Measurements from ENCODE around the gene SCIMP.
"Not testable (repeated sequence)": the region's sequence is repeated elsewhere in the genome, so short reads cannot be mapped to it uniquely, and the experiment has no call there.

The SCIMP gene

DNA sequence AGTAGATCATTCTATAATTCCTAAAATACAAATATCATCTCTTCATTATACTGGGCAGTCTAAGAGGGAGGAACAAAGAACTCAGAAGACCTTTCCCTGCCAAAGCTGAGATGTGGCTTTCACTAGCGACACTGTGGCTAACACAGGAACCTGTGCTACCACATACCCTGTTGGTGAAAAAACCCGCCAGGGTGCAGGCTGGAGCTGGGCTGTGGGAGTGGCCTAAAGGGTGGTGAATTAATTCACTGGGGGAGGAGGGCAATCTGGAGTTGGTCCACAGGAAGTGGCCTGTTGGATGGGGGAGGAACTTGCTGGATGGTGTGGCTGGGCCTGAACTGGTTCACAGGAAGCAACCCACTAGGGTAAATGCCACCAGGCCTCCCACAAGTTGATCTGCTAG, 50.4 kb downstream of the SCIMP start:
- DNase-seq (ENCODE audit: low spot score), result no peak

DNA sequence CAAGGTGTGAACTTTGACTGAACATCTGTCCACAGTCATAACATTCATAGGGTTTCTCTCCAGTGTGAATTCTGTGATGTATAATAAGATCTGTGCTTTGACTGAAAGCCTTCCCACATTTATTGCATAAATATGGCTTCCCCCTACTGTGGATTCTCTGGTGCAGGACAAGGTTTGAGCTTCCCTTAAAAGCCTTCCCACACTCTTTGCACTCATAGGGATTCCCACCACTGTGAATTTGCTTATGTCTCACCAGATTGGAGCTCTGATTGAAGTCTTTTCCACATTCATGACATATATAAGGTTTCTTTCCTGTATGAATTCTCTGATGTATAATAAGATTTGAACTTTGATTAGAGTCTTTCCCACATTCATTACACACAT, 51.3 kb downstream of the SCIMP start:
- DNase-seq (ENCODE audit: low spot score), result no peak

DNA sequence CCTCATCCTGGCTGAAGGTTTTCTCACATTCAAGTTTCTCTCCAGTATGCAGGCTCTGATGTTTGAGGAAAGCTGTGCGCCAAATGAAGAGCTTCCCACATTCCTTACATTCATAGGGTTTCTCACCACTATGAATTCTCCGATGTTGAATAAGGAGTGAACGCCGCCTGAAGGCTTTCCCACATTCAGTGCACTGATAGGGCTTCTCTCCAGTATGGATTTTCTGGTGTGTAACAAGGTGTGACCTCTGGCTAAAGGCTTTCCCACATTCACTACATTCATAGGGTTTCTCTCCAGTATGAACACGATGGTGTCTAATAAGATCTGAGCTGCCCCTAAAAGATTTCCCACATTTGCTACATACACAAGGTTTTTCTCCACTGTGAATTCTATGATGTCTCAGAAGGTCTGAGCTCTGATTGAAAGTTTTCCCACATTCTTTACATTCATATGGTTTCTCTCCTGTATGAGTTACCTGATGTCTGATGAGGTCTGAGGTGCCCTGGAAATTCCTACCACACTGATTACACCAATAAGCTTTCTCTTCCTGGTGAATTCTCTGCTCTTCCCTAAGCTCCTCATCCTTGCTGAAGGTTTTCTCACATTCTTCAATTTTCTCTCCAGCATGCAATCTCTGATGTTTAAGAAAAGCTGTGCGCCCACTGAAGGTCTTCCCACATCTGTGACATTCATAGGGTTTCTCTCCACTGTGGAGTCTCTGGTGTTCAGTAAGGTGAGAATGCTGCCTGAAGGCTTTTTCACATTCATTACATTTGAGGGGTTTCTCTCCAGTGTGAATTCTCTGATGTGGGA, 51.9 kb downstream of the SCIMP start:
- DNase-seq (ENCODE audit: low spot score), result no peak

DNA sequence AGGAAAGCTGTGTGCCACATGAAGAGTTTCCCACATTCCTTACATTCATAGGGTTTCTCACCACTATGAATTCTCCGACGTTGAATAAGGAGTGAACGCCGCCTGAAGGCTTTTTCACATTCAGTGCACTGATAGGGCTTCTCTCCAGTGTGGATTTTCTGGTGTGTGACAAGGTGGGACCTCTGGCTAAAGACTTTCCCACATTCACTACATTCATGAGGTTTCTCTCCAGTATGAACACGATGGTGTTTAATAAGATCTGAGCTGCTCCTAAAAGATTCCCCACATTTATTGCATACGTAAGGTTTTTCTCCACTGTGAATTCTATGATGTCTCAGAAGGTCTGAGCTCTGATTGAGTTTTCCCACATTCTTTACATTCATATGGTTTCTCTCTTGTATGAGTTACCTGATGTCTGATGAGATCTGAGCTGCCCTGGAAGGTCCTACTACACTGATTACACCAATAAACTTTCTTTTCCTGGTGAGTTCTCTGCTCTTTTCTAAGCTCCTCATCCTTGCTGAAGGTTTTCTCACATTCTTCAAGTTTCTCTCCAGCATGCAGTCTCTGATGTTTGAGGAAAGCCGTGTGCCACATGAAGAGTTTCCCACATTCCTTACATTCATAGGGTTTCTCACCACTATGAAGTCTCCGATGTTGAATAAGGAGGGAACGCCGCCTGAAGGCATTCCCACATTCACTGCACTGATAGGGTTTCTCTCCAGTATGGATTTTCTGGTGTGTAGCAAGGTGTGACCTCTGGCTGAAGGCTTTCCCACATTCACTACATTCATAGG, 53.0 kb downstream of the SCIMP start:
- DNase-seq (ENCODE audit: low spot score), result no peak

DNA sequence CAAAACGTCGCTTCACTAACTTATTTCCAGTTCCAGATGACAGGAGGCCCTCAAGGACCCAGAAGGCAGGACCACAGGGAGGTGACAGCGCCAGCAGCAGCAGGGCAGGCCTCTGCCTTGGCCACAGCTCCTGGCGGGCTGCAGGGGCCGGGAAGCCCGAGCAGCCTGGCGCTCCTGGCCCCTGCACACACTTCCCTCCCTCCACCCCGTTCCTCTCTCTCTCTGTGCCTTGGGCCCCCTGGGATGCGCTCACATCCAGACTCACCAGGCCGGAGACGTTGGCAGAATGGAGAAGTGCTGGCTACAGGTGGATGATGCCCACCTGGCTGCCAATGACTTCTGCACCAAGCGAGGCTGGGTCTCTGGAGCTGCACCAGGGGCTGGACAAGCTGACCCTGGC, 55.7 kb downstream of the SCIMP start:
- no peak for DNase-seq (ENCODE audit: low spot score)

DNA sequence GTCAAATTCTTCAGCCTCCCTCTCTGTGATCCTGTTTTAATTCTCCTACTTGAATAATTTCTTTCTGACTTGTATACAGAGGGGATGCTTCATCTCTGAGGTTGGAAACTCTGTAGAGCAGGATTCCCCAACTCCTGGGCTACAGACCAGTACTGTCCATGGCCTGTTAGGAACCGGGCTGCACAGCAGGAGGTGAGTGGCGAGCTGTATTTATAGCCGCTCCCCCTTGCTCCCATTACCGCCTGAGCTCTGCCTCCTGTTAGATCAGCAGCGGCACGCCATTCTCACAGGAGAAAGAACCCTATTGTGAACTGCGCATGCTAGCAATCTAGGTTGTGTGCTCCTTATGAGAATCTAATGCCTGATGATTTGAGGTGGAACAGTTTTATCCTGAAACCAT, 59.6 kb downstream of the SCIMP start:
- DNase-seq (ENCODE audit: low spot score), result not testable (repeated sequence)

DNA sequence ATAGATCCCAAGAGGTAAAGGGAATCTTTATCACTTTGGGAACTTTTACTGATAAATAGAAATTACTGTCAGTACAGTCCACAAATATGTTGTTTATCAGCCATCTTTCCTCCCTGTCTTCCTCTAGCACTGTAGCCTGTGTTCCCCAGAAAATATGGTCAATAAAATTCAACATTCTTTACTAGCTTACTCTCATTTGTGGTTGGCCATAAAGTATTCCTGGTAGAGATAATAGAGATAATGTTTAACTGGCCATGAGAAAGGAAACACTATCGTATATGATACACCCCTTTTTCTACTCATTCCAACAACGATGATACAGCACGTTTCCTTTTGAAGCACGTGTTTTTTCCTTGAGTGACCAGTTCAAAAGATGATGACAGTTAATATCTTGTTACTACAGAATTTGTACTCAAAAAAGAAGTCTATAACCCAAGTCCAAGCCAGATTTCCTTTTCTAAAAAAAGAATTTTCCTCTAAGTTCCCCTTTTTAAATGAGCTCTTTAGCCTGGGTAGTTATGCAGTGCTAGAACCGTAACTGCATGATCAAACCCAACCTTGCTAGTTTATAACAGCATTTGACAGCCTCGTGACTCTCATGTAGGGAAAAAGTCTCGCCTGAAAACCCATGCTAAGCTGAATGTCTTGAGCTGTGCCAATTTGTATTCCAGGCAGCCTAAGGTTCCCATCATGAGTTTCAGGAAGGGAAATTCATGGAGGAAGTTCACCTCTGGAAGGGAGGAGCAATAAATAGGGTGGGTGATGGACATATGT, 68.7 kb downstream of the SCIMP start:
- DNase-seq (ENCODE audit: low spot score), result peak; percentile 31

DNA sequence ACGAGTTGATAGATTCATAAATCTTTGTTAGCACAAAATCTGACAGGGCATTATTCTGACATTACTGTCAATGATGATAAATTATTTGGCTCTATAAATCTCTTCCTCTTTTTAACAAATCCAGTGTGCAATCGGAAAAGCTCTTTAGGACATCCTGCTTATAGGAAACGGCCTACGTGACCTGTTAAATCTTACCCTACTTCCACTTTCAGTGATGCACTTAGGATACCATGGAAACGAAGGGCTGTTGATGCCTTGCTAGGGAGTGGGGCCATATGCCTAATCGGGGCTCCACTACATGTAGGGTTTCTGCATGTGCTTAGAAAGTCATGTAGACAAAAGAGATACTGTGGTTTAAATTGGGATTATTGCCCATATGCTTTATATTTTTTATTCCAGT, 70.2 kb downstream of the SCIMP start:
- no peak for DNase-seq (ENCODE audit: low spot score)

DNA sequence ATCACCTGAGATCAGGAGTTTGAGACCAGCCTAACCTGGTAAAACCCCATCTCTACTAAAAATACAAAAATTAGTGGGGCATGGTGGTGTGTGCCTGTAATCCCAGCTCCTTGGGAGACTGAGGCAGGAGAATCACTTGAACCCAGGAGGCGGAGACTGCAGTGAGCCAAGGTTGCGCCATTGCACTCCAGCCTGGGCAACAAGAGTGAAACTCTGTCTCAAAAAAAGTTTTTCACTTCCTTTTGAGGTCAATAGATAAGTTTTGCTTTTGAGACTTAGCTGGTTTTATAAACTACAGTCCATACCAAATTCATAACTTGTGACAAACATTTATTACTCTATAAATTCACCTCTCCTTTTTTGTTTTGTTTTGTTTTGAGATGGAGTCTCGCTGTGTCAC, 72.9 kb downstream of the SCIMP start:
- DNase-seq (ENCODE audit: low spot score), result not testable (repeated sequence)

DNA sequence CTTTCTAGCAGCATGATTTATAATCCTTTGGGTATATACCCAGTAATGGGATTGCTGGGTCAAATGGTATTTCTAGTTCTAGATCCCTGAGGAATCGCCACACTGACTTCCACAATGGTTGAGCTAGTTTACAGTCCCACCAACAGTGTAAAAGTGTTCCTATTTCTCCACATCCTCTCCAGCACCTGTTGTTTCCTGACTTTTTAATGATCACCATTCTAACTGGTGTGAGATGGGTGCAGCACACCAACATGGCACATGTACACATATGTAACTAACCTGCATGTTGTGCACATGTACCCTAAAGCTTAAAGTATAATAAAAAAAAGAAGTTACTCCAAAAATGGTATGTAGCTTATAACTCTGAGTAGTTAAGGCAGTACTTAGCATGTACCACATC, 74.0 kb downstream of the SCIMP start:
- DNase-seq (ENCODE audit: low spot score), result not testable (repeated sequence)

All from SW480 (cell line).